Adrenal gland (tissue), 5 donors: Measurements from ENCODE around the gene ADAM33.
A peak's percentile ranks its signal among the peaks of the same experiment; 100 is the strongest.

Experiments
- CTCF ChIP-seq, 6 experiments: fragments of 450-650 bp in 4 of 6; fragments of 200-600 bp in 2 of 6; sonication (generic) in 1 of 6; IDR thresholded peaks; 1 replicate in 5 of 6; 2 replicates in 1 of 6; pipeline versions ENCODE4 v1.5.1 to v1.8.0; 2016 to 2021; ENCODE audit warnings: antibody characterized with exemption in 6 of 6, mild to moderate bottlenecking in 2 of 6, moderate library complexity in 1 of 6
- POLR2A ChIP-seq, 2 donors: fragments of 450-650 bp; IDR thresholded peaks; one replicate each; pipeline ENCODE4 v1.6.1; 2017; ENCODE audit warnings: antibody characterized with exemption in 2 of 2, mild to moderate bottlenecking in 2 of 2, moderate library complexity in 1 of 2
- donor health status: DM: no; HTN: no; CAD: no.

- TF ChIP-seq CTCF (IDR thresholded peaks at IDR 0.05) (peak; percentile 40 to 66 (median 60)), POLR2A (IDR thresholded peaks at IDR 0.05) (no peak)
Observed at GRCh38 chr20:3716195-3716834, 34.5 kb upstream of the ADAM33 start.
